T-helper 22 cell (primary cell): Measurements from ENCODE around the gene SNPH.

ENCODE experiments used
- DNase-seq: peaks from one replicate; pipeline ENCODE4 v3.0.0-alpha.2; 2020; ENCODE audit warnings: low read depth

Gene SNPH

GRCh38 chr20:1287306-1287705 is 21.2 kb downstream of the SNPH start:
- no peak for DNase-seq

DNA sequence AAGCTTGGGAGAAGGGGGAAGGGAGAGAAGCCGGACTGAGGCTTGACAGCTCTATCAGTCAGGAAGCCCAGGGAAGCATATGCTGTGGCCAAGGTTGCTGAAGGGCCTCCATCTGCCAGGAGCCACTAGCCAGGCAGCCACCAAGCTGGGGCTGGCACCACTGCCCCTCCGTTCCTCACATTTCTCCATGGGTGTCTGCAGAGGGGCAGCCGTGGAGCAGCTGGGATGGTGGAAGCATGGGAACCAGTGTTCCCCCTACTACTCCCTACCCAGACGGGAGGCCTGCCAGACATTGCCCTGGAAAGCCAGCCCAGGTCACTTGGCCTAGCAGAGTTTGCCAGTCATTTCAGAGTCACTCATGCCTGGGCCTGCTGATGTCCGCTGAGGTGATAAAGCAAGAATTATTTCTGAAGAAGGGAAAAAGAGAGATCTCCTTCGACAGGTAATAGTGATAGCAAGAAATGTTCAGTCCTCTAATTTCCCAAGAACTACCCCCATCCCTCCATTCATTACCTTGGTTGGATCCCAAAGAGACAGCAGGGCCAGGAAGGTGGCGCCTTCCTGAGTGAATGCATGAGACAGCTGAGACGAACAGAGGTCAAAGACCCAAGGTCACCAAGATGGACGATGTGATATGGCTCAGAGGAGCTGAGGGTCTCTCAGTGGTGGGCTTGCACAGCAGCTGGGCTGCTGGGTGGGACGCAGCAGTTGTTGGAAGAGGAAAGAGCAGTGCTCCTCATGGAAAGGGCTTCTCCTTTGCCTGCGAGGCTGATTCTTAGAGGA is 21.9 kb downstream of the SNPH start:
- DNase-seq: no peak

GRCh38 chr20:1291191-1291741 is 25.2 kb downstream of the SNPH start:
- no peak for DNase-seq

DNA sequence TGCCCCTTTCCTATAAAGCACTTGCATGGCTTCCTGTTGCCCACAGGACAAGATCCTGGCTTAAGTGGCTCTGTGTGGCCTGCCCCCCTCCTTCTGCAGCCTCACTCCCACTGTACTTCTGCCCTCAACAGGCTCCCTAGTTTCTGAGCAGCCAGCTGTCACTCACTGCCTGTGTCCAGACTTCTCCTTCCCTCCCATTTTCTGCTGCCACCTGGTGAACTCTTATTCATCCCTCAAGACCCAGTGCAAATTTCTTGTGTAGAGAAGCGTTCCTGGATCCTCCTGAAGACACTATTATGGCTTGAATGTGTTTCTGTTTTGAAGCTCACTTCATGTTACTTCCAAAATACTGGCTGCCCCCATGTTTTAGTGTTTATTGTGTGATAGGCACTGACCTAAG is 26.5 kb downstream of the SNPH start:
- DNase-seq: no peak

- DNase-seq: no peak
These were observed 27.7 kb downstream of the SNPH start for GRCh38 chr20:1293641-1294379.

DNA sequence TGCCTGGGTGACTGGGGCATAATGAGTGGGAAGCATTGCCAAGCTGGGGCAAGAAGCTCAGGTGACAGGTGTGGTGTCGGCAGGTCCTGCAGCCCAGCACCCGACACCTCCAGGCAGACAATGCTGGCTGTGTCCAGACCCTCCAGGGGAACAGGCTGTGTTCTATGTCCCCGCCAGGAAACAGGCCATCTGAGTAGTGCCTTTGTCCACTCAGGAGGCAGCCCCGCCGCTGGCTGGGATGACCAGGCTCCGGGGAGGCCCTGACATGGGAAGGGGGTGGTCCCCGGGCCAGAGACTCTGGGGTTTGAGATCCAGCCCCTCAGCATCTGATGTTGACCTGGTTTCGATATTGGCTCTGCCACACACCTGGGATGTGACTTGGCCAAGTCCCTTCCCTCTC is 28.4 kb downstream of the SNPH start:
- no peak for DNase-seq

DNA sequence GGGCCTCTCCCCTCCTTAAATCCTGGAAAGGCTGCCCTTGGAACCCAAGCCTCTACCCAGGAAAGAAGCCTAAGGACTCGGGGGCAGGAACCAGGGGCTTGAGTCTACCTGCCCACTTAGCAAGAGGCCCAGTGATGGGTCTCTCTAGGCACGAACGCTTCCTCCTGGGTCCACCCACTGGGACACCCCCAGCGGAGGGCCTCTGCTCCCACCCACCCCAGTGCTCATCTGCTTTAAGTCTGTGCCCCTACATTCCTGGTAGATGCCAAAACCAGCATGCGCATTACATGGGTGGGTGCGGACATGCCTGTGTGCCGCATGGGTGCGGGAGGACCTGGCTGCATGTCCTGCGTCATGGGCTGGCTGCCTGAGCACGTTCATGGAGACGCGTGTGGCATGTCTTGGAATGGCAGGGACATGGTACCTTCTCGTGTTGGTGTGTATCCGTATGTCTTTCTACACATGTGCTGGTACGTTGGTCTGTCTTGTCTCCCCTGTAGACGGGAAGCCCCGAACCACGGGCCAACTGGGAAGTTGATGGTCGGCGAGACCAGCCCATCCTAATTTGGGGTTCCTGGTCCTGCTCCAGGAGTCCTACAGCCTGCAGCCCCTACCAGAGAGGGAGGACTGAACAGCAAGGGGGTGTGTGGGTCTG is 29.3 kb downstream of the SNPH start:
- DNase-seq: no peak

- DNase-seq: no peak
These were observed 30.1 kb downstream of the SNPH start for GRCh38 chr20:1296117-1296610.

DNA sequence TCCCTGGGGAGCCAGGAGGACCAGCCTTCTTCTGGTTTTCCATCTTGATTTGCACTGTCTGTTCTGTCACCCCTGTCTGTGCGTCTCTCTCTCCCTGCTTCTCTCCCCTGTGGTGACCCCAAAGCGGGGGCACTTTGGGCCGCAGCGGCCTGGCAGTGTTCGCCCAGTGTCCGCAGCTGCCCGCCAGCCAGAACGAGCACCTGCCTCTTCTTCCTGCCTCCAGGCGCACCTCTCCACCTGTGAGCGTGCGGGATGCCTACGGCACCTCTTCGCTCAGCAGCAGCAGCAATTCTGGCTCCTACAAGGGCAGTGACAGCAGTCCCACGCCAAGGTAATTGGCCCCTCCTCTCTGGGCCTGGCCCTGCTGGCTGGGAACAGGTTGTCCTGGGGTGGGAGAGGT is 30.8 kb downstream of the SNPH start:
- DNase-seq: no peak

- no peak for DNase-seq
These were observed 31.4 kb downstream of the SNPH start for GRCh38 chr20:1297486-1297885.

- no peak for DNase-seq
These were observed 32.1 kb downstream of the SNPH start for GRCh38 chr20:1298166-1298565.

DNA sequence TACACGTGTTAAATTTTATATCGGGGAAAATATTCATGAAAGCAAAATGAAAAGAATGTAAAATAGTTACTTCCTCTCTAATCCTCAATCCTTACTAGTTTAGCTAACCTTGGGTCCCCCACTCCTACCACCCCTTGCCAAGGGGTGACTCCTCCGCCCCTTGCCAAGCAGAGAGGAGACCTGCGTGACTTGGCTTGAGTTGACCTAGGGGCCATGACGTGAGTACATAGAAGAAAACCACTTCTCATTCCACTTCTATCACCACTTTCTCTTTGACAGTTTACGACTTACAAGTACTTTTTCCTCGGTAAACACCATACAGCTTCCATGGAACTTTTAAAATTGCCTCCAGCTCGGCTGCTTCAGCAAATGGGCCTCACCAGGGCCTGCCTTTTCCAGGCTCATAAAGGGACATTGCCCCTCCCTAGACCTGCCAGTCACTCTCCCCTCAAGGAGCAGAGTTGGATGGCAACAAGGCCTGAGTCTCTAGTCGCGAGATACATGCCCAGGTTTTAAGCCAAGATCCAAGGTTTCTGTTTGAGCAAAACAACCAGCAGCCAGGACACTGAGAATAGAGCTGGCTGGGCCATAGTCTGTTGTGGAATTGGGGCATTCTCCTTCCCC is 32.9 kb downstream of the SNPH start:
- DNase-seq: no peak

DNA sequence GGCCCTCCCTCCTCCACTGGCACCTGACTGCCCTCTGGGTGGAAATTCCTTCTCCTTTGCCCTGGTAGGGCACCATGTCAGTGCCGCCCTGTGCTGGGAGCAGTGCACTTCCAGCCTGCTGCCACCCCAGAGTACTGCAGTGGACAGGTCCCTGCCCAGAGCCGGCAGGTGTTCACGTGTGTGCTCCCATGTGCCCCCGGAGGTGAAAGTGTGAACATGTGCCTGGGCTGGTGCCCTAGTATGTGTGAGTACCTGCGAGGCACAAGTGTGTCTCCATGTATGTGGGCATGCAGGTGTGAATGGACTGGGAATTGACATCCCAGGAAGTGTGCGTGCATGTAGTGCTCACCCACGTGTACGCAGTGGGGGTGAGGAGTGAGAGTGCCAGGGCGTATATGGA is 33.4 kb downstream of the SNPH start:
- no peak for DNase-seq

DNA sequence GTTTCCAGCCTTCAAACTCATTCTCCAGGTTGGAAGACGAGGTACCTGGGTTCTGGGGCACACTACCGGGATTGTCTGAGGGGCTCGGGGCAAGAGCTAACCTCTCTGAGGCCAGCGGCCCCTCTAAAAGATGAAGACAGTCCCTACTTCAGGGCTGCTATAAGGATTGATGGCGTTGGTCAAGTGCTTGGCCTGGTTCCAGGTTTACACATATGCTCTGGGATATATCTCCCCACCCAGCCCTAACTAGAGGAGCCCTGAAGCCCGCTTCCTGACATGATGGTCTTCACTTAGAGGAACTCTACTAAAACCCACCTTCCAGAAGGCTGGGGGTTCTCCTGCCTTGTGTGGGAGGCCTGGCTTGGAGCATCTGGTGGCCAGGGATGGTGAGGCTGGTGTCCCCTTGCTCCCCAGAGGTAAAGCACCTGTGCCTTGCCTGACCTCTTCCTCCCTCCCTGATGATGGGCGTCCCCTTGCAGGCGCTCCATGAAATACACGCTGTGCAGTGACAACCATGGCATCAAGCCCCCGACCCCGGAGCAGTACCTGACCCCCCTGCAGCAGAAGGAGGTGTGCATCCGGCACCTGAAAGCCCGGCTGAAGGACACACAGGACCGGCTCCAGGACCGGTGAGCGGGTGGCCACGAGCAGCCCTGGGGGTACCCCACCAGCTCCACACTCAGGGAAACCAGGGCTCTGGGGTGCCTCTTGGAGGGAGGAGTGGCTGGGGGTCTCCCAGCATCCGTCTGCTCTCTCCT is 34.2 kb downstream of the SNPH start:
- DNase-seq: no peak

GRCh38 chr20:1301031-1301529 is 35.0 kb downstream of the SNPH start:
- DNase-seq: no peak

DNA sequence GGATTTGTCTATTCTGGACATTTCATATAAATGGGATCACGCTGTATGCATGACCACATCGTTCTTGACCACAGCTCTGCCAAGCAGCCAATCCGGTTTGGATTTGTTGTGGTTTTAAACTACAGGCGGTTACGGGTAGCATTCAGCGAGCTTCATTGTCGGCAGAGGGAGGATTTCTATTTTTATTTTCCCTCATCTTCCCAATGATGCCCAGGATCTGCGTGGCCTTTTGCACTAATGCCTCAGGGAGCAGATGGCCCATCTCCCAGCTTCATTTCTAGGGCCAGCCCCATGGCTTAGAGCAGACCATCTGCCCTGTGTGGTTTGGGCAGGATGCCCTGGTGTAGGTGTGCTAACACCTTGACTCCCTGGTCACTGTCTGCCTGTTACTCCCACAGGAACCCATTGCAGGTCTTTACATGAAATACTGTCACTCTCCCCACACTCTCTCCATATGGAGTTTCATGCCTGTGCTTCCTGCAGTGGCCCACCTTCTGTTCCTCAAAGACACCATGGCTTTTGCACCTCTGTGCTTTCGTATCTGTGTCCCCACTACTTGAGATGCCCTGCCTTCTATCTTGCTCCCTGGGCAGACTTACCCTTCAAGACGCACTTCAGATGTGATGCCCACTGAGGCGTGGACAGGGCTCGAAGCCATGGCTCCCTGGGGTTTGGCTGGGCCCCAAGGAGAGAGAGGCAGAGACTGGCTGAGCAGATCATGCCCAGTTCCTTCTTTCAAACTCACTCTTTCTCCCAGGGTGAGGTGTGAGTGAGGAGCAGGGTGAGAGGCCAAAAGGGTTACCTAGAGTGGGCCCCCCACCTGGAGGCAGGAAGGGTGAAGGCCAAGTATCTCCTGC is 36.8 kb downstream of the SNPH start:
- DNase-seq: no peak

DNA sequence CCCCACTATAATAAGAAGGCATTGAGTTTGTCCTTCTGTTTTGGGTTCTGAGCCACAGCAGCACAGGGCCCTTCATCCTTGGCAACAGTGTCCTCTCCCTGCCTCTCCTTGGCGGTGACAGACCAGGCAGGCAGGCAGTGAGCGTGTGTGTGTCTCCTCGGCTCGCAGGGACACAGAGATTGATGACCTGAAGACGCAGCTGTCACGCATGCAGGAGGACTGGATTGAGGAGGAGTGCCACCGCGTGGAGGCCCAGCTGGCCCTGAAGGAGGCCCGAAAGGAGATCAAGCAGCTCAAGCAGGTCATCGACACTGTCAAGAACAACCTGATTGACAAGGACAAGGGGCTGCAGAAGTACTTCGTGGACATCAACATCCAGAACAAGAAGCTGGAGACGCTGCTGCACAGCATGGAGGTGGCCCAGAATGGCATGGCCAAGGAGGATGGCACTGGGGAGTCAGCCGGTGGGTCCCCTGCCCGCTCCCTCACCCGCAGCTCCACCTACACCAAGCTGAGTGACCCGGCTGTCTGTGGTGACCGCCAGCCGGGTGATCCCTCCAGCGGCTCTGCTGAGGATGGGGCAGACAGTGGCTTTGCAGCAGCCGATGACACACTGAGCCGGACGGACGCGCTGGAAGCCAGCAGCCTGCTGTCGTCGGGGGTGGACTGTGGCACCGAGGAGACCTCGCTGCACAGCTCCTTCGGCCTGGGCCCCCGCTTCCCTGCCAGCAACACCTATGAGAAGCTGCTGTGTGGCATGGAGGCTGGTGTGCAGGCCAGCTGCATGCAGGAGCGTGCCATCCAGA is 38.8 kb downstream of the SNPH start:
- no peak for DNase-seq

DNA sequence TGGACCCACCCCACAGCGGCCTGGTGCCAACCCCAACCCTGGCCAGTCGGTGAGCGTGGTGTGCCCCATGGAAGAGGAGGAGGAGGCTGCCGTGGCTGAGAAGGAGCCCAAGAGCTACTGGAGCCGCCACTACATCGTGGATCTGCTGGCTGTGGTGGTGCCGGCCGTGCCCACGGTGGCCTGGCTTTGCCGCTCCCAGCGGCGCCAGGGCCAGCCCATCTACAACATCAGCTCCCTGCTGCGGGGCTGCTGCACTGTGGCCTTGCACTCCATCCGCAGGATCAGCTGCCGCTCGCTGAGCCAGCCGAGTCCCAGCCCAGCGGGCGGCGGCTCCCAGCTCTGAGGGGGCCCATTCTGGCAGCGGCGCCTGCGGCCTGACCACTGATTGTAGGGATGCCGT is 39.6 kb downstream of the SNPH start:
- no peak for DNase-seq
